Raji (cell line): ENCODE measurements around the gene IL23A.
A peak's percentile ranks its signal among the peaks of the same experiment; 100 is the strongest.

Experiments
- POLR2A ChIP-seq: IDR thresholded peaks from 2 replicates; pipeline ENCODE4 v1.6.1; 2011; ENCODE audit warnings: low read depth, low read length, control low read depth; ENCODE audit not compliant: insufficient read depth

Gene IL23A

GRCh38 chr12:56375598-56376434, 37.1 kb downstream of the IL23A start:
- peak; percentile 56 for TF ChIP-seq POLR2A

GRCh38 chr12:56377310-56377988, 38.8 kb downstream of the IL23A start:
- TF ChIP-seq POLR2A: no peak

- TF ChIP-seq POLR2A: no peak
Measured at GRCh38 chr12:56377989-56378316, 39.3 kb downstream of the IL23A start.

GRCh38 chr12:56382611-56383010, 43.9 kb downstream of the IL23A start:
- no peak for TF ChIP-seq POLR2A

GRCh38 chr12:56385873-56386272, 47.2 kb downstream of the IL23A start:
- TF ChIP-seq POLR2A: no peak

GRCh38 chr12:56387152-56387736, 48.6 kb downstream of the IL23A start:
- TF ChIP-seq POLR2A: no peak

- no peak for TF ChIP-seq POLR2A
Measured at GRCh38 chr12:56389412-56389811, 50.7 kb downstream of the IL23A start.
